ENCODE measurements around the gene IGFBP6.

The IGFBP6 gene

GRCh38 chr12:53097564-53098353 is at the start of gene IGFBP6:
IGFBP6 (plus strand) TSS chr12:53097667; CDS start chr12:53097718, 51 bp downstream.
- peak; percentile 33 for DNase-seq (ENCODE audit: low spot score)
- FAIRE-seq: no peak

GRCh38 chr12:53048033-53048779 is 49.3 kb upstream of the IGFBP6 start:
- DNase-seq (ENCODE audit: low spot score): peak; percentile 62

GRCh38 chr12:53048780-53049401 is 48.6 kb upstream of the IGFBP6 start:
- DNase-seq (ENCODE audit: low spot score) (no peak), FAIRE-seq (no peak)

More at GRCh38 chr12:53048033-53048779, 49.3 kb upstream of the IGFBP6 start:
- FAIRE-seq: no peak

- FAIRE-seq (no peak), DNase-seq (ENCODE audit: low spot score) (peak; percentile 38)
These were observed 47.7 kb upstream of the IGFBP6 start, which contains the start of gene TNS2 for GRCh38 chr12:53049571-53050318. TNS2 (plus strand) TSS chr12:53050065; CDS start chr12:53050186, 121 bp downstream.

GRCh38 chr12:53050426-53051057 is 46.9 kb upstream of the IGFBP6 start:
- DNase-seq (ENCODE audit: low spot score) (no peak), FAIRE-seq (no peak)

GRCh38 chr12:53051058-53051880 is 46.2 kb upstream of the IGFBP6 start:
- peak; percentile 33 for DNase-seq (ENCODE audit: low spot score)
- no peak for FAIRE-seq

GRCh38 chr12:53051881-53052412 is 45.5 kb upstream of the IGFBP6 start:
- DNase-seq (ENCODE audit: low spot score): no peak
- FAIRE-seq: no peak

GRCh38 chr12:53052419-53053217 is 44.8 kb upstream of the IGFBP6 start:
- no peak for DNase-seq (ENCODE audit: low spot score)
- no peak for FAIRE-seq

- DNase-seq (ENCODE audit: low spot score) (no peak), FAIRE-seq (no peak)
These were observed 44.0 kb upstream of the IGFBP6 start for GRCh38 chr12:53053218-53054111.

GRCh38 chr12:53054112-53054878 is 43.2 kb upstream of the IGFBP6 start:
- peak; percentile 62 for DNase-seq (ENCODE audit: low spot score)
- no peak for FAIRE-seq

GRCh38 chr12:53055471-53056266 is 41.8 kb upstream of the IGFBP6 start:
- no peak for FAIRE-seq

GRCh38 chr12:53056296-53056695 is 41.2 kb upstream of the IGFBP6 start:
- no peak for DNase-seq (ENCODE audit: low spot score)
- FAIRE-seq: no peak

More at GRCh38 chr12:53055471-53056266, 41.8 kb upstream of the IGFBP6 start:
- DNase-seq (ENCODE audit: low spot score): no peak

- FAIRE-seq: no peak
- no peak for DNase-seq (ENCODE audit: low spot score)
These were observed 40.6 kb upstream of the IGFBP6 start for GRCh38 chr12:53056901-53057300.

- DNase-seq (ENCODE audit: low spot score) (no peak), FAIRE-seq (no peak)
These were observed 39.5 kb upstream of the IGFBP6 start for GRCh38 chr12:53057816-53058500.

- no peak for FAIRE-seq
- DNase-seq (ENCODE audit: low spot score): no peak
These were observed 38.6 kb upstream of the IGFBP6 start for GRCh38 chr12:53058674-53059433.

Data from RCC 7860 (cell line).